Measurements from ENCODE around the gene C1orf159. TPM values are rescaled to one million over a fixed set of nuclear protein-coding genes. Genes with fewer than 3 reads are reported as not detected.
A peak's percentile ranks its signal among the peaks of the same experiment; 100 is the strongest.

The C1orf159 gene
- total and polyA plus RNA-seq, 9 of the 15 experiments (the other 6 are each of a cell fraction or from before 2014, with no cell fraction given): 0.28 to 54.9 (median 10.6) TPM

GRCh38 chr1:1033009-1033587, 82.8 kb downstream of the C1orf159 start (continued):
- TF ChIP-seq MYC (IDR thresholded peaks at IDR 0.05; ENCODE audit: low read depth, low read length) (peak; percentile 36; the same call in 1 of the 2 replicates), MYC (CRISPR knock-in tag; IDR thresholded peaks at IDR 0.05; ENCODE audit: borderline replicate concordance, low read depth) (no peak), ZNF395 (CRISPR knock-in tag; IDR thresholded peaks at IDR 0.05) (no peak), STAG1 (CRISPR knock-in tag; IDR thresholded peaks at IDR 0.05; ENCODE audit: borderline replicate concordance) (peak; percentile 59; the same call in 1 of the 2 replicates), HDAC1 (IDR thresholded peaks at IDR 0.05) (no peak), CUX1 (CRISPR knock-in tag; IDR thresholded peaks at IDR 0.05) (no peak), KLF6 (CRISPR knock-in tag; IDR thresholded peaks at IDR 0.05; ENCODE audit: borderline replicate concordance) (no peak), MAX (CRISPR knock-in tag; IDR thresholded peaks at IDR 0.05) (peak; percentile 44), ZNF740 (CRISPR knock-in tag; IDR thresholded peaks at IDR 0.05) (no peak), ZNF740 (tag; IDR thresholded peaks at IDR 0.05) (no peak), ETV5 (CRISPR knock-in tag; IDR thresholded peaks at IDR 0.05; ENCODE audit: low read depth) (no peak), POU5F1 (IDR thresholded peaks at IDR 0.05; ENCODE audit: borderline replicate concordance, low read depth, low read length, partially characterized antibody) (no peak), ATF4 (CRISPR knock-in tag; IDR thresholded peaks at IDR 0.05) (no peak), POLR2AphosphoS2 (IDR thresholded peaks at IDR 0.05; ENCODE audit: low read length) (no peak), CCAR2 (IDR thresholded peaks at IDR 0.05; ENCODE audit: low read depth, low read length) (no peak), POLR2A (conservative IDR thresholded peaks at IDR 0.05) (no peak), RBM14 (IDR thresholded peaks at IDR 0.05; ENCODE audit: borderline replicate concordance, insufficient read depth, low read depth, low read length) (no peak)
